ENCODE data around the gene MAST2.

The MAST2 gene

DNA sequence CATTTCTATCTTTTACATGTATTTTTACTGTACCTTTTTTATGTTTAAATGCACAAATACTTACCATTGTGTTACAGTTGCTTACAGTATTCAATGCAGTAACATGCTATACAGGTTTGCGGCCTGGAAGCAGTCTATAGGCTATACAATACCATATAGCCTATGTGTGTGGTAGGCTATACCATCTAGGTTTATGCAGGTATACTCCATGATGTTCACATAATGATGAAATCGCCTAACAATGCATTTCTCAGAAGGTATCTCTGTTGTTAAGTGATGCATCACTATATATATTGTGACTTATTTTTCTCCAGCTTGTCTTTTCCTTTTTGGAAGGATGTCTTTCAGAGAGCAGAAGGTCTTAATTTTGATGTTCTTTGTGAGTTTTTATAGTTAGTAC is 103.5 kb downstream of the MAST2 start:
- no peak overlapping the region for H3K27ac ChIP-seq
- TF ChIP-seq, protein P1, sequence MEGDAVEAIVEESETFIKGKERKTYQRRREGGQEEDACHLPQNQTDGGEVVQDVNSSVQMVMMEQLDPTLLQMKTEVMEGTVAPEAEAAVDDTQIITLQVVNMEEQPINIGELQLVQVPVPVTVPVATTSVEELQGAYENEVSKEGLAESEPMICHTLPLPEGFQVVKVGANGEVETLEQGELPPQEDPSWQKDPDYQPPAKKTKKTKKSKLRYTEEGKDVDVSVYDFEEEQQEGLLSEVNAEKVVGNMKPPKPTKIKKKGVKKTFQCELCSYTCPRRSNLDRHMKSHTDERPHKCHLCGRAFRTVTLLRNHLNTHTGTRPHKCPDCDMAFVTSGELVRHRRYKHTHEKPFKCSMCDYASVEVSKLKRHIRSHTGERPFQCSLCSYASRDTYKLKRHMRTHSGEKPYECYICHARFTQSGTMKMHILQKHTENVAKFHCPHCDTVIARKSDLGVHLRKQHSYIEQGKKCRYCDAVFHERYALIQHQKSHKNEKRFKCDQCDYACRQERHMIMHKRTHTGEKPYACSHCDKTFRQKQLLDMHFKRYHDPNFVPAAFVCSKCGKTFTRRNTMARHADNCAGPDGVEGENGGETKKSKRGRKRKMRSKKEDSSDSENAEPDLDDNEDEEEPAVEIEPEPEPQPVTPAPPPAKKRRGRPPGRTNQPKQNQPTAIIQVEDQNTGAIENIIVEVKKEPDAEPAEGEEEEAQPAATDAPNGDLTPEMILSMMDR (conservative IDR thresholded peaks at IDR 0.05), result no peak

DNA sequence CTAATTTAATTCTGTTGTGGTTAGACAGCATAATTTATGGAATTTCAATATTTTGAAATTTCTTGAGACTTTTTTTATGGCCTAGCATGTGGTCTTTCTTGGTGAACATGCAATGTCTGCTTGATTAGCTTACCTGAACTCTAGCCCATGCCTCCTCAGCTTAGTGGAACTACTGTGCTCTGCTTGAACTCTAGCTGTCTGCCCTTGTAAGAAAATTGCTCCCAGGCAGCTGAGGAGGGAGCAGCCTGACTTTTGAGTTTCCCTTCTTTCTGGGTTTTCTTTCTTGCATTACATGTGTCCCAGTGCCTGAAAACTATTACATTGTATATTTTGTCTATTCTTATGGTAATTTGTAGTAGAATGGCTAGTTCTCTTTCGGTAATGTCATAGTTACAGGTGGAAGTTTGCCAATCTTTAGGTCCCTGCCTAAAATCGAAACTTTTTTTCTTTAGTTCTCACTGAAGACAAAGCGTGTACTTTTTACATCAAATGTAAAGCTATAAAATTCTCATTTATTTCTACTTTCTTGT is 105.3 kb downstream of the MAST2 start:
- no peak overlapping the region for H3K27ac ChIP-seq
- TF ChIP-seq, protein P1 (conservative IDR thresholded peaks at IDR 0.05), result no peak

DNA sequence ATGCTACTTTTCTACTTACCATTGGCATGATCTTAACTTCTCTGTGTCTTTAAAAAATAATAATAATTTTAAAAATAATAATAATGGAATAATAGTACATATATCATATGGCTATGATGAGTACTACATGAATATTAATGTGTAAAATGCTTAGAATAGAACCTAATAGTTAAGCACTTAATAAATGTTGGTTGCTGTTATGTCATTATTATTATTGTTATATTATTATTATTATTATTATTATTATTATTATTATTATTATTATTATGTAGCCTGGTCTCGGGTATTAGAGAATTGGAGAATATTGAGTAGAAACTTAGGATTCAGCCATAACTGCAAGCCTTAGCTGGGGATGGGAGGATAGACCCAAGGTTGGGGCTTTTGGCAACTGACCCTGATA is 108.2 kb downstream of the MAST2 start:
- TF ChIP-seq, protein P1 (conservative IDR thresholded peaks at IDR 0.05), result no peak
- no peak overlapping the region for H3K27ac ChIP-seq

DNA sequence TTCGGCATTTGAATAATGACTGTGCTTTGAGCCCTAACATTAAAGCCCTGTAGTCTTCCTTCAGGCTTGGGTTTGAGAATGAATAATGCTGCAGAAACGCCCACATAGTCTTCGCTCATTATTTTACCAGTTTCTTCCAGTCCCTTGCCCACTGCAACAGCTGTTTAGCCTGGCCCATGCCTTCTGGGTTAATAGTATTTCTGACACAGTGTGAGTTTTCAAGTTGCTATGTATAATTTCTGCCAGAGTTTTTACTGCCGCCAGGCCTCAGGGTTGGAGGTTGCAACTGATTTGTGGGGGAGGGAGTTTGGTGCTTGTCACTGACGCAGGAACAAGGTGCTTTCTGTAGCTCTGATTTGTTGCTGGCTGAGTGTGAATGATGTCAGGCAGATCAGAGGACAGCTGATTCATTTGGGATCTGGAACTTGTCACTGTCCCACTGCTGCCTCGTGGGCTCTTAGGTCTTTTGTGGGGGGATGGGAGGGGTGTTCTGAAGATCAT is 109.8 kb downstream of the MAST2 start:
- TF ChIP-seq, protein P1 (conservative IDR thresholded peaks at IDR 0.05), result no peak
- no peak overlapping the region for H3K27ac ChIP-seq

DNA sequence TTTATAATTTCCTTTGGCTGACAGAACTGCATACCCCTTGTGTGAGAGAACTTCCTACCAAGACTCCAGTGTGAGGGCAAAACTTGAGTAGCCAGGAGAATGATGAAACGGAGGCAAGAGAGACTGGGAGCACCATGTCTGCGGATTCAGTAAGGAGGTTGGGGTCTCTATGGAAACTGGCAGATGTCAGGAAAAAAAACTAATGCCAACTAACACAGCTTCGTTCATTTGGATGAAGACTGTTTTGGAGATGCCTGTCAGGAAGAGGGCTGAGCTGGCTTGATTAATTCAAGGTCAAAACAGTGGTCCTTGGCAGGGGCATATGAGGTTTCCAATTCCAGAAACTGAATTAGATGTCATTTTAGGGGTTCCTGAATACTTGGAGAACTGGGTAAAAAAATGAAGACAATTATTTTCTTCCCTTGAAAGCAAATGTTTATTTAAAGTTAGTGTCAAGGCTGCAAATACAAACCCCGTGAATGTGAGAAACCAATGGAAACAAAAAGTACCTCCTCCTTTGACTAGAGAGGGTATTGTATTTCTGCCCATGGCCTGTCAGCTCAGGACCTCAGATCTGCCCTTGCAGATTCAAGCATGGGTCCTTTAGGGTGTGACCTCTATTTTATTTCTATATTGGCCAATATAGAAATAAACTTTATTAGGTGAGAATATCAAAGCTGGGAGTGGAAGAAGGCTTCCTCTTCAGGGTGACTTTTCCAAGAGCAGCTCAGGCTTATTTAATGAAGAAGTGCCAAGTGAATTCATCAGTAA is 110.5 kb downstream of the MAST2 start:
- no peak overlapping the region for H3K27ac ChIP-seq
- TF ChIP-seq, protein P1 (conservative IDR thresholded peaks at IDR 0.05), result no peak

DNA sequence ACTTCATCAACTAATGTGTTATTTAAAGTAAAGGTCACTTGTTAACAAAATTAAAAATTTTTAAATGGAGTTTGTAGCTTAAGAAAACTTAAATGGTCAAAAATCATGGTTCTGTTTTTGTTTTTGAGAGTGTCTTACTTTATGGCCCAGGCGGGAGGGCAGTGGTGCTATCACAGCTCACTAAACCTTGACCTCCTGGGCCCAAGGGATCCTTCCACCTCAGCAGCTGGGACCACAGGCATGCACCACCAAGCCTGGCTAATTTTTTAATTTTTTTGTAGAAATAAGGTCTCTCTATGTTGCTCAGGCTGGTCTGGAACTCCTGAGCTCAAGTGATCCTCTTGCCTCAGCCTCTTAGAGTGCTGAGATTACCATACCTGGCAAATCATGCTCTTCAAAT is 111.4 kb downstream of the MAST2 start:
- H3K27ac ChIP-seq, result no peak overlapping the region
- TF ChIP-seq, protein P1 (conservative IDR thresholded peaks at IDR 0.05), result no peak

- TF ChIP-seq, protein P1 (conservative IDR thresholded peaks at IDR 0.05), result no peak
- no peak overlapping the region for H3K27ac ChIP-seq
Observed at GRCh38 chr1:45922374-45922773, 119.0 kb downstream of the MAST2 start.
